HepG2 (cell line): ENCODE measurements around the gene SH3D21. TPM values are rescaled to one million over a fixed set of nuclear protein-coding genes. Genes with fewer than 3 reads are reported as not detected.

ENCODE experiments used
- ATAC-seq: fragments of 200-7000 bp; cut with Tn5 transposase; 3 replicates; pipeline ENCODE4 v1.9.1; 2020; ENCODE audit warnings: mild to moderate bottlenecking, moderate library complexity
- BruUV-seq: library from RNA; stranded (reverse); fragments of 400-500 nt; replicated peaks from 2 replicates; lab custom pipeline; 2021; lab: Mats Ljungman, UMichigan
- CTCF ChIA-PET: fragments of 300-600 bp; formaldehyde crosslinking; extraction: SDS; loops from one replicate; lab custom pipeline; 2021; ENCODE audit warnings: low total read pairs, inconsistent platforms, low intra/inter-chr PET ratio; lab: Yijun Ruan, JAX
- POLR2A ChIA-PET: fragments of 350-600 bp; sonication (Branson Sonifier 250); formaldehyde crosslinking; loops from one replicate; lab custom pipeline; 2020; ENCODE audit warnings: antibody characterized with exemption, inconsistent platforms; lab: Yijun Ruan, JAX
- DNase-seq: peaks from one replicate; pipeline ENCODE4 v3.0.0-alpha.2; 2015; ENCODE audit warnings: low spot score
- FAIRE-seq: peaks from 3 replicates; lab custom pipeline; 2011; peaks lifted over from hg19 to GRCh38; lab: Jason Lieb, UNC
- H2AFZ ChIP-seq: one replicate; pipeline ENCODE4 v1.6.1; 2011; ENCODE audit warnings: low read length, inconsistent platforms
- H3K27ac ChIP-seq: fragments of 300-600 bp; 3 replicates; pipeline ENCODE4 v1.8.0; 2011; ENCODE audit warnings: mixed run types, mild to moderate bottlenecking, mixed read lengths, low read length, inconsistent platforms; ENCODE audit not compliant: insufficient read depth; ENCODE audit errors: extremely low read length
- H3K27me3 ChIP-seq, 2 experiments: fragments of 200-600 bp in 1 of 2; 2 replicates in 1 of 2; 3 replicates in 1 of 2; pipeline versions ENCODE4 v1.6.0 to v1.8.0; 2011; ENCODE audit warnings: low read length in 2 of 2, mild to moderate bottlenecking in 2 of 2, moderate library complexity in 2 of 2, inconsistent platforms in 1 of 2; ENCODE audit not compliant: insufficient read depth in 2 of 2, control insufficient read depth in 1 of 2
- H3K36me3 ChIP-seq, 2 experiments: fragments of 200-600 bp in 1 of 2; replicated peaks in 1 of 2; 2 replicates in 1 of 2; 3 replicates in 1 of 2; pipeline versions ENCODE4 v1.5.1 to v1.8.0; 2011; ENCODE audit warnings: low read length in 2 of 2, inconsistent platforms in 1 of 2; ENCODE audit not compliant: insufficient read depth in 2 of 2, control insufficient read depth in 1 of 2
- H3K4me1 ChIP-seq: 2 replicates; pipeline ENCODE4 v1.5.1; 2012; ENCODE audit warnings: low read length, inconsistent platforms; ENCODE audit not compliant: insufficient read depth
- H3K4me2 ChIP-seq: 2 replicates; pipeline ENCODE4 v1.6.0; 2011; ENCODE audit warnings: low read depth, low read length, inconsistent platforms
- H3K4me3 ChIP-seq, 3 experiments: fragments of 200-600 bp in 1 of 3; sonication (generic), shearing (Covaris generic) in 1 of 3; replicated peaks in 1 of 3; 2 replicates each; pipeline ENCODE4 v1.5.1; 2011 to 2016; ENCODE audit warnings: low read length in 3 of 3, inconsistent platforms in 2 of 3, low read depth in 2 of 3, mild to moderate bottlenecking in 2 of 3, control low read depth in 1 of 3, mixed read lengths in 1 of 3; ENCODE audit not compliant: insufficient read depth in 1 of 3
- H3K79me2 ChIP-seq: one replicate; pipeline ENCODE4 v1.6.1; 2011; ENCODE audit warnings: low read length, inconsistent platforms; ENCODE audit not compliant: insufficient read depth
- H3K9ac ChIP-seq: 2 replicates; pipeline ENCODE4 v1.6.0; 2011; ENCODE audit warnings: mild to moderate bottlenecking, low read depth, low read length, inconsistent platforms; ENCODE audit not compliant: insufficient read depth
- H3K9me3 ChIP-seq: 2 replicates; pipeline ENCODE4 v1.5.1; 2012; ENCODE audit warnings: mild to moderate bottlenecking, low read length
- H4K20me1 ChIP-seq: 2 replicates; pipeline ENCODE4 v1.6.0; 2011; ENCODE audit warnings: inconsistent platforms, mild to moderate bottlenecking, low read length, moderate library complexity; ENCODE audit not compliant: insufficient read depth
- GMEB1 ChIP-seq: sonication (generic); formaldehyde crosslinking; IDR thresholded peaks from 2 replicates; pipeline ENCODE4 v1.5.1; 2020; ENCODE audit warnings: missing genetic modification reagents, mild to moderate bottlenecking, borderline replicate concordance
- NPAS2 ChIP-seq: sonication (generic); formaldehyde crosslinking; IDR thresholded peaks from 2 replicates; pipeline ENCODE4 v1.8.0; 2022; ENCODE audit warnings: mild to moderate bottlenecking, missing genetic modification reagents, borderline replicate concordance
- ZNF362 ChIP-seq: sonication (generic); formaldehyde crosslinking; IDR thresholded peaks from 2 replicates; pipeline ENCODE4 v1.4.0; 2020; ENCODE audit warnings: missing genetic modification reagents, mild to moderate bottlenecking, borderline replicate concordance
- WGBS: methylation state at CpG from one replicate; pipeline ENCODE4 v1.1.6; 2017; ENCODE audit warnings: low lambda C conversion rate; 5-methylcytosine and 5-hydroxymethylcytosine counted together
- in situ Hi-C: cut with HindIII; loops from 2 replicates; pipeline ENCODE4 v1.10.0; 2017; ENCODE audit warnings: low pct_unique_long_range_greater_than_20kb; ENCODE audit not compliant: extremely low pct_ligation_motif_present
- intact Hi-C: fragments of 100-400 bp; cut with micrococcal nuclease; formaldehyde crosslinking; loops from one replicate; pipeline ENCODE4 v1.10.0; 2022; ENCODE audit not compliant: unreplicated experiment
- polyA plus RNA-seq, 8 experiments: library from polyadenylated mRNA; depleted of rRNA in 3 of 8; stranded (reverse) in 7 of 8; unstranded in 1 of 8; fragments of >200 nt; fragmentation: Illumina TruSeq in 4 of 8; extraction: Trizol in 4 of 8; gene quantifications; 2 replicates each; pipeline versions ENCODE4 v1.2.1 to v1.2.3, GENCODE V29; 2011 to 2016; ENCODE audit warnings: low read depth in 4 of 8, missing spikeins in 1 of 8, mixed read lengths in 1 of 8; ENCODE audit not compliant: insufficient read depth in 1 of 8
- total RNA-seq, 5 experiments: library from RNA; depleted of rRNA; stranded (reverse); fragments of >200 nt; fragmentation: Illumina TruSeq; extraction: Trizol; gene quantifications; 2 replicates each; pipeline ENCODE4 v1.2.3, GENCODE V29; 2016; ENCODE audit warnings: low read depth in 1 of 5
- TF ChIP-seq, protein P1 (sequence below): sonication (generic); formaldehyde crosslinking; IDR thresholded peaks from 2 replicates; pipeline ENCODE4 v1.8.0; 2023; ENCODE audit warnings: mild to moderate bottlenecking, missing genetic modification reagents
- TF ChIP-seq, protein P2 (sequence below): sonication (generic); formaldehyde crosslinking; conservative IDR thresholded peaks from 2 replicates; pipeline ENCODE4 v1.8.0; 2022; ENCODE audit warnings: mild to moderate bottlenecking, moderate library complexity, missing genetic modification reagents

The SH3D21 gene
- total and polyA plus RNA-seq, 2 of the 13 experiments (the other 11 are each of a cell fraction or from before 2014, with no cell fraction given): 5.1 to 8.6 TPM

- in situ Hi-C loops (no loop called here), intact Hi-C loops (no loop called here)
- no peak overlapping the region for H3K4me3 ChIP-seq
- peaks cover 88% of the 10 kb centered on the region for H3K79me2 ChIP-seq
- no TSS peak for BruUV-seq
- TF ChIP-seq ZNF362 (CRISPR knock-in tag) (no peak), GMEB1 (CRISPR knock-in tag) (no peak), NPAS2 (CRISPR knock-in tag) (no peak)
- TF ChIP-seq, protein P1, sequence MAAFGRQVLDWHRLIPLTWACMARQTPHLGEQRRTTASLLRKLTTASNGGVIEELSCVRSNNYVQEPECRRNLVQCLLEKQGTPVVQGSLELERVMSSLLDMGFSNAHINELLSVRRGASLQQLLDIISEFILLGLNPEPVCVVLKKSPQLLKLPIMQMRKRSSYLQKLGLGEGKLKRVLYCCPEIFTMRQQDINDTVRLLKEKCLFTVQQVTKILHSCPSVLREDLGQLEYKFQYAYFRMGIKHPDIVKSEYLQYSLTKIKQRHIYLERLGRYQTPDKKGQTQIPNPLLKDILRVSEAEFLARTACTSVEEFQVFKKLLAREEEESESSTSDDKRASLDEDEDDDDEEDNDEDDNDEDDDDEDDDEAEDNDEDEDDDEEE (CRISPR knock-in tag): no peak
- TF ChIP-seq, protein P2, sequence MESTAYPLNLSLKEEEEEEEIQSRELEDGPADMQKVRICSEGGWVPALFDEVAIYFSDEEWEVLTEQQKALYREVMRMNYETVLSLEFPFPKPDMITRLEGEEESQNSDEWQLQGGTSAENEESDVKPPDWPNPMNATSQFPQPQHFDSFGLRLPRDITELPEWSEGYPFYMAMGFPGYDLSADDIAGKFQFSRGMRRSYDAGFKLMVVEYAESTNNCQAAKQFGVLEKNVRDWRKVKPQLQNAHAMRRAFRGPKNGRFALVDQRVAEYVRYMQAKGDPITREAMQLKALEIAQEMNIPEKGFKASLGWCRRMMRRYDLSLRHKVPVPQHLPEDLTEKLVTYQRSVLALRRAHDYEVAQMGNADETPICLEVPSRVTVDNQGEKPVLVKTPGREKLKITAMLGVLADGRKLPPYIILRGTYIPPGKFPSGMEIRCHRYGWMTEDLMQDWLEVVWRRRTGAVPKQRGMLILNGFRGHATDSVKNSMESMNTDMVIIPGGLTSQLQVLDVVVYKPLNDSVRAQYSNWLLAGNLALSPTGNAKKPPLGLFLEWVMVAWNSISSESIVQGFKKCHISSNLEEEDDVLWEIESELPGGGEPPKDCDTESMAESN: no peak
- FAIRE-seq: no peak
- H4K20me1 ChIP-seq: peaks cover 42% of the 10 kb centered on the region
- H3K27me3 ChIP-seq: no peaks in the 10 kb centered on the region
- no peak overlapping the region for H3K4me2 ChIP-seq
- peak; percentile 36; the same call in 1 of the 3 replicates for ATAC-seq
- peak overlapping the region; percentile 9 for H3K27ac ChIP-seq
- H3K9ac ChIP-seq: no peak overlapping the region
- H2AFZ ChIP-seq: no peak overlapping the region
- no peaks in the 10 kb centered on the region for H3K9me3 ChIP-seq
- ChIA-PET POLR2A (no interaction called here), CTCF (no interaction called here)
- H3K4me1 ChIP-seq: peaks cover 67% of the 10 kb centered on the region
- peaks cover 6 to 27% of the 10 kb centered on the region in 2 experiments; a peak in 4 of 5 replicates for H3K36me3 ChIP-seq
- no peak for DNase-seq
- WGBS: 86% methylated on average over 15 of the region's 15 CpGs
Observed at GRCh38 chr1:36256558-36257374, 49.4 kb upstream of the SH3D21 start.
